AG08396 (cell line): ENCODE results near the gene CEP131.

Experiments used
- DNase-seq: peaks from one replicate; pipeline ENCODE4 v3.0.0; 2012; ENCODE audit warnings: low spot score, mixed read lengths

Gene CEP131

GRCh38 chr17:81199482-81199830, 23.3 kb downstream of the CEP131 start:
- DNase-seq = no peak

- DNase-seq = no peak
Observed at GRCh38 chr17:81198826-81199481, 23.8 kb downstream of the CEP131 start.

DNA sequence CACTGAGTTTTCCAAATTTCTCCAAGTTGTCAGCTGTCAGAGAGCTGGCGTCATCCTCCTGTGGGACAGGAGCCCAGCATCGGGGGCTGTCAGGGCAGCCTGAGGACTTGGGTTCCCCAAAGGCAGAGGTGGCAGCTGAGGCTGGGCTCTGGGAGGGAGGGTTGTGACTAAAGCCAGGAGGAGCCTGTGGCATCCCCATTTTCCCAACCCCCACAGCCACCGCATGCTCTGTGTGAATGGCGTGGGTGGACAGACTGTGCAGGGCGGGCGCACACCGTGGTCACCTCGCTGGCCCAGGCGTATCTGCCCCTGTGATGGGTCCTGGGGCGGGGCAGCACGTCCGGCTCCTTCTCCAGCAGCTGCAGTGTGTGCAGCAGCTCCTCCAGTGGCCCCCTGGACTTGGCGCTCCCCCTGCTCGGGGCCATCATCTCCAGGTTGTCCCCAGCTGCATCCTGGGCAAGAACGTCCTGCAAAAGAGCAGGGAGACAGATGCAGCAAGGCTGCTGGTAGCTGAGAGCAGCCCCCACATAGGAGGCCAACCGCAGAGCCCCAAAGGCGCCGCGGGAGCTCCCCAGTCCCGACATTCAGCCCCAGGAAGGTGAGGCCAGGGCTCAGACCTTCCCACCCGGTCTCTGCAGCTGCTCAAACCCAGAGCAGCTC, 24.8 kb downstream of the CEP131 start:
- no peak for DNase-seq

GRCh38 chr17:81197409-81197795, 25.4 kb downstream of the CEP131 start:
- DNase-seq = no peak

GRCh38 chr17:81196505-81197408, 26.0 kb downstream of the CEP131 start:
- no peak for DNase-seq

- no peak for DNase-seq
Observed at GRCh38 chr17:81195941-81196495, 26.7 kb downstream of the CEP131 start.

DNA sequence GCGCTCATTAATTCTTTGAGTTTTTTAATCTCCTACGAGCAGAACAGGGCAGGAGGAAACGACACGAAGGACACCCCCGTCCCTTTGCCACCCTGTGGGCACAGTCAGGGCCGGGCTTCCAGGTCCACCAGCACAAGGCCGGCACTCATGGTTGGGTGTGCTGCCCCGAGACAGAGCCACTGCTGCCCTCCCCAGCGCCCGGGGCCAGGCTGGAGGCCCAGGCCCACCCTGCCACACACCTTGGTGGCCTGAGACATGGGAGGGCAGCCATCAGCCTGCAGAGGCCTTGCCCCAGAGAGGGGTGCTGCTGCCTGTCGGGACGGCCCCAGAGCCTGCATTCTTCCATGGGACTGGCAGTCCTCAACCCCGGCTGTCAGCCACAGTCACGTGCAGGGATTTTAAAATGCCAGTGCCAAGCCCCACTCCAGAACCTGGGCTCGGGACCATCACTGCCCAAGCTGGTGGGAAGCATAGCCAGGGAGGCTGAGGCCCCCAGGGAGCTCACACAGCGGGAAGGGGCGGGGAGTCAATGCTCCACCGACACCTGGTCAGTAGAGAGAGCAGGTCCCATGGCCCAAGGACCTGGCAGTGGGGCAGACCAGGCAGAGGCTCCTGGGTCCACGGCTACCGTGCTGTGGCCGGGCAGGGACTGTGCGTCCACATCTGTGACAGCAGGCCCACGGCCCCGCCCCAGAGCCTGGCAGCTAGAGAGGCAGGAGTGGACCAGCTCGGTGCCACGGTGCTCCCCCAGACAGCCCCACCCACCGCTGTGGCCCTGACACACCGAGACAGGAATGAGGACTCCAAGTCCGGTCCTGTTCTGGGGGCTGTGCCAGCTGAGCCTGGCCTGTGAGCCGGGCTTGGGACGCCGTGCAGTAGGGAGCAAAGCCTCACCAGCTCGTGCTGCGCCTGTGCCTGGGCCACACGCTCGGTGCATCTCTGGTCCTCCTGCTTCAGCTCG, 27.5 kb downstream of the CEP131 start:
- no peak for DNase-seq

DNA sequence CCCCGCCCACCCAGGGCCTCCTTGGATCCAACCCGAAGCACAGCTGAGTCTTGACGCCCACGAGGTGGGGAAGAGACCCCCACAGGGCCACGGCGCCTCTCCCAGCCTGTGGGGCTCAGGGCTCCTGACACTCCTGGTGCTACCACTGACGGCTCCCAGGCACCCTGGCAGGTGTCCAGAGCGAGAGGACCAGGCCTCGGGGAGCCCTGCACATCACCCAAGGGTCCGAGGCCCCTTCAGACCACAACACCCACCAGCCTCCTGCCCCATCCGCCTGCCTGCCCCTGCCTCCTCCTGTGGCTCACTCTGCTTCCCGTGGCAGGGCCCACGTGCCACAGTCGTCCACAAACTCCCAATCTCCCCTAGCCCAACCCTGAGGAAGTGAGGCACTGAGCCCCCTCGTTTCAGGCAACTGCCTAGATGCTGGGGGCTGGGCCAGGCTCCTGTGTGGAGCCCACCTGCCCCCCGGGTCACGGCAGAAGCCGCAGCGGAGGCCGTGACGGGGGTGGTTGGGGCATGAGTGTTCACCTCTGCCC, 28.5 kb downstream of the CEP131 start:
- no peak for DNase-seq

- no peak for DNase-seq
Observed at GRCh38 chr17:81193470-81194224, 29.1 kb downstream of the CEP131 start.

- DNase-seq = no peak
Observed at GRCh38 chr17:81193051-81193410, 29.7 kb downstream of the CEP131 start.

DNA sequence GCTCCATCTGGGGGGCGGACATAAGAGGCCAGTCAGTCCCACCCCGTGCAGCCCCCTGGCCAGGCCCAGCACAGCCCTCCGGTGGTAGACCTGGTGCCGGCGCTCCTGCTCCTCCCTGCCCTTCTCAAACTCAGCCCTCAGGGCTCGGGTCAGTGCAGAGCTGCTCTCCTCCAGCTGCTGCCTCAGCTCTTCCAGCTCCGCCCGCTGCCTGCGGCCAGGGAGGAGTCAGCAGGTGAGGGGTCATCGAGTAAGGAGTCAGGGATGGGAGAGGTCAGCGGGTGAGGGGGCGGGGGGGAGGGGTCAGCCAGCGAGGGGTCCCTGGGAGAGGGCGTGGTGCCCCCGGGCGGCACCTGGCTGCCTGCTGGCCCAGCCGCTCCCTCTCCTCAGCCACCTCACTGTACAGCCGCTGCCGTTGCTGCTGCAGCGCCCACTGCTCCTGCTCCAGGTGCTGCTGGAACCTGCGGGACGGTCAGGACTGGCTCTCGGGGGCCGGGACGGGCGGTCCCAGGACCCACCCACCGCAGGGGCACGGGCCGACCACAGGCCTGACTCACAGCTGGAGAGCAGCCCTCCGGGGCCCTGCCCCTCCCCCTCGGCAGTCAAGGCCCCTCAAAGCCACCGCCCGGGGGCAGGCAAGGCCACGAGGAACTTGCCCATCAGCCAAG, 30.2 kb downstream of the CEP131 start:
- DNase-seq = no peak

GRCh38 chr17:81191646-81192045, 31.1 kb downstream of the CEP131 start:
- no peak for DNase-seq

DNA sequence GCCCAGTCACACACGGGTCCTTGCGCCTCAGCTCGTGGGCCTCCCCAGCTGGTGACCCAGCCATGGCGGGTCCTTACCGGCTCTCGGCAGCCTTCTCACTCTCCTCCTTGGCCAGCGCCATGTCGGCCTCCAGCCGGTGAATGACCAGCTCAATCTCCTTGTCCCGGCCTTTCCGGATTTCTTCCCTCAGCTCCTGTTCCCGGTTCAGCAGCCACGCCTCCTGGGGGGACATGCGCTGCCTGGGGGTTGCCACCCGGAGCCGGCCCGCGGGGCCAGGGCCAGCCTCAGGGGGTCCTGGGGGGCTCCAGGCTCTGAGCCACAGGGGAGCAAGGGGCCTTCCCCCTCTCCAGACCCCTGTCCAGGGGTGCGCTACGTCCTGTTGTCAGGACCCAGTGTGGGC, 31.6 kb downstream of the CEP131 start:
- no peak for DNase-seq

DNA sequence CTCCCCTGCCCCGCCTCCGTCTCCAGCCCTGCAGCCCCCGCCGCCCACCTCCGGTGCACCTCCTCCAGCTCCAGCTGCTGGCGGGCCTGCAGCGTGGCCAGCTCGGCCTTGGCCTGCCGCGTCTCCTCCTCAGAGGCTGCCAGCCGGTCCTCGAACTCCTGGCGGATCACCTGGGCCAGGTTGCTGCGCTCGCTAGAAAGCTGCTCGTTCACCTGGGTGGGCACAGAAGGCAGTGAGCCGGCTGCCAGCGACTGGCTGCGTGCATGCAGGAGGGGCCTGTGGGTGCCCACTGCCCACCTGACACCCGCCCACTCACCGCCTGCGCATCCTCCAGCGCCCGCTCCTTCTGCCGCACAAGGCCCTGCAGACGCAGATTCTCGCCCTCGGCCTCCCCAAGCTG, 32.2 kb downstream of the CEP131 start:
- DNase-seq = no peak

GRCh38 chr17:81189670-81190530, 32.9 kb downstream of the CEP131 start:
- no peak for DNase-seq

- no peak for DNase-seq
Observed at GRCh38 chr17:81189016-81189415, 33.7 kb downstream of the CEP131 start.

GRCh38 chr17:81188491-81188840, 34.3 kb downstream of the CEP131 start:
- DNase-seq = no peak

DNA sequence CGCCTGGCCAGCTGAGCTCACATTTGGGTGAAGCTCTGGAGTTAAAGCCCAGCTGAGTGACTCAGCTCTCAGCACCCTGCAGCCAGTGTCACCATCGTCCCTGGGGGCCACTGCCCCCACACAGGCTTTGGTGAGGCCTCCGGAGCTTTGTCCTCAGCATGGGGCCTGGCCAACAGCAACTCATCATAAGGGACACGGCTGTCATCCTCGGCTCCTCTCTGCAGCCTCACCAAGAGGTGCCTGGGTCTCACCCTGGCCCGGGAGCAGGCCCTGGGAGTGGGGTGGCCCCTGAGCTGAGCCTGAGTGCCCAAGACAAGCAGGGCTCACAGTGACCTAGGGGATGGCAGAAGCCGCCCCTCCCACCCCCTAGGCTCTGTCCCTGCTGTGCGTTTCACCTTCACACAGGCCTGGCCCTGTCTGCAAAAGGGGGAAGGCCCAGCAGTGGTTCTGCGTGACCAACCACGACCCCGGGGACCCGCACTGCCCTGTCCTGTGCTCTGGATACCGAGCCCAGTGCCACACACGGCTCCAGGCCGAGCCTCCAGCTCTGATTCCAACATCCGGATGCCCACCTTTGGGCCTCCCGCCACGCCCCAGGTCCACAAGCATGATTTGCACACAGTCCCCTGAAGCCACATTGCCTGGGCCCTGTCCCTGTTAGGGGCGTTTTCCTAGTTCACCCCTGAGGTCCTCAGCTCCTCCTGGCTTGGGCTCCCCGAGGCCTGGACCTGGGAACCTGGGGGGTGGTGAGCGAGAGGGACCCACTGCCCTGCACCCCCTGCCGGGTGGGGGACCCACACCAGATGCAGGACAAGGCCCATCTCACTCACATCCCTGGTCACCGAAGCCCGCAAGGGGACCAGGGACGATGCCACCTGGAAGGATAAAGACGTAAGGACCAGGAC, 34.9 kb downstream of the CEP131 start:
- DNase-seq = no peak
